ENCODE results near the gene CARS2.
"Not testable (repeated sequence)": the region's sequence is repeated elsewhere in the genome, so short reads cannot be mapped to it uniquely, and the experiment has no call there.

CARS2 gene

GRCh38 chr13:110607675-110608224 is 98.2 kb downstream of the CARS2 start:
- no peak for DNase-seq (ENCODE audit: low read depth)
- TF ChIP-seq MAX (IDR thresholded peaks at IDR 0.05; ENCODE audit: low read depth, low read length) = no peak
- TF ChIP-seq CTCF (IDR thresholded peaks at IDR 0.05; ENCODE audit: low read depth, low read length) = no peak
- TF ChIP-seq POLR2A (IDR thresholded peaks at IDR 0.05; ENCODE audit: extremely low read depth, insufficient read length) = no peak
- no peak for TF ChIP-seq MYC (IDR thresholded peaks at IDR 0.05; ENCODE audit: low read depth, low read length)

GRCh38 chr13:110606281-110606680 is 99.6 kb downstream of the CARS2 start:
- DNase-seq (ENCODE audit: low read depth); H3K4me3 ChIP-seq (ENCODE audit: low read depth, low read length): not testable (repeated sequence)

More at GRCh38 chr13:110607675-110608224, 98.2 kb downstream of the CARS2 start:
- H3K4me3 ChIP-seq (ENCODE audit: low read depth, low read length) = no peak overlapping the region

GRCh38 chr13:110605132-110605531 is 100.8 kb downstream of the CARS2 start:
- no peak overlapping the region for H3K4me3 ChIP-seq (ENCODE audit: low read depth, low read length)
- no peak for DNase-seq (ENCODE audit: low read depth)
- TF ChIP-seq CTCF (IDR thresholded peaks at IDR 0.05; ENCODE audit: low read depth, low read length) (no peak), POLR2A (IDR thresholded peaks at IDR 0.05; ENCODE audit: extremely low read depth, insufficient read length) (no peak), MAX (IDR thresholded peaks at IDR 0.05; ENCODE audit: low read depth, low read length) (no peak), MYC (IDR thresholded peaks at IDR 0.05; ENCODE audit: low read depth, low read length) (no peak)

GRCh38 chr13:110600980-110601379 is 104.9 kb downstream of the CARS2 start:
- H3K4me3 ChIP-seq (ENCODE audit: low read depth, low read length) = no peak overlapping the region
- TF ChIP-seq MAX (IDR thresholded peaks at IDR 0.05; ENCODE audit: low read depth, low read length) = no peak
- TF ChIP-seq MYC (IDR thresholded peaks at IDR 0.05; ENCODE audit: low read depth, low read length) = no peak
- no peak for TF ChIP-seq POLR2A (IDR thresholded peaks at IDR 0.05; ENCODE audit: extremely low read depth, insufficient read length)
- no peak for TF ChIP-seq CTCF (IDR thresholded peaks at IDR 0.05; ENCODE audit: low read depth, low read length)
- no peak for DNase-seq (ENCODE audit: low read depth)

- TF ChIP-seq MAX (IDR thresholded peaks at IDR 0.05; ENCODE audit: low read depth, low read length) (no peak), CTCF (IDR thresholded peaks at IDR 0.05; ENCODE audit: low read depth, low read length) (no peak), MYC (IDR thresholded peaks at IDR 0.05; ENCODE audit: low read depth, low read length) (no peak), POLR2A (IDR thresholded peaks at IDR 0.05; ENCODE audit: extremely low read depth, insufficient read length) (no peak)
- no peak overlapping the region for H3K4me3 ChIP-seq (ENCODE audit: low read depth, low read length)
- no peak for DNase-seq (ENCODE audit: low read depth)
These were observed 105.6 kb downstream of the CARS2 start for GRCh38 chr13:110600261-110600819.

GRCh38 chr13:110597041-110597689 is 108.8 kb downstream of the CARS2 start:
- DNase-seq (ENCODE audit: low read depth) = no peak
- TF ChIP-seq POLR2A (IDR thresholded peaks at IDR 0.05; ENCODE audit: extremely low read depth, insufficient read length) (no peak), MYC (IDR thresholded peaks at IDR 0.05; ENCODE audit: low read depth, low read length) (no peak), MAX (IDR thresholded peaks at IDR 0.05; ENCODE audit: low read depth, low read length) (no peak), CTCF (IDR thresholded peaks at IDR 0.05; ENCODE audit: low read depth, low read length) (no peak)
- no peak overlapping the region for H3K4me3 ChIP-seq (ENCODE audit: low read depth, low read length)
